GM21737 (cell line): ENCODE results near the gene RALGPS1.

ENCODE experiments used
- ATAC-seq: cut with Tn5 transposase; IDR thresholded peaks from one replicate; pipeline ENCODE4 v1.9.1; 2021; ENCODE audit warnings: mild to moderate bottlenecking, moderate library complexity; ENCODE audit not compliant: unreplicated experiment

The RALGPS1 gene

GRCh38 chr9:127020036-127020801 is 105.6 kb downstream of the RALGPS1 start:
- no peak for ATAC-seq

- no peak for ATAC-seq
Measured at GRCh38 chr9:127020802-127021078, 106.2 kb downstream of the RALGPS1 start.

- ATAC-seq = no peak
Measured at GRCh38 chr9:127021664-127022363, 107.2 kb downstream of the RALGPS1 start.

- no peak for ATAC-seq
Measured at GRCh38 chr9:127022913-127023660, 108.5 kb downstream of the RALGPS1 start.

GRCh38 chr9:127025042-127025441 is 110.5 kb downstream of the RALGPS1 start:
- ATAC-seq = no peak

- no peak for ATAC-seq
Measured at GRCh38 chr9:127027694-127028093, 113.1 kb downstream of the RALGPS1 start.

- ATAC-seq = no peak
Measured at GRCh38 chr9:127029548-127029947, 115.0 kb downstream of the RALGPS1 start.

- no peak for ATAC-seq
Measured at GRCh38 chr9:127030814-127031740, 116.5 kb downstream of the RALGPS1 start.

- no peak for ATAC-seq
Measured at GRCh38 chr9:127032256-127032655, 117.7 kb downstream of the RALGPS1 start.

- no peak for ATAC-seq
Measured at GRCh38 chr9:127033061-127033460, 118.5 kb downstream of the RALGPS1 start.

- ATAC-seq = no peak
Measured at GRCh38 chr9:127033789-127034188, 119.2 kb downstream of the RALGPS1 start.

GRCh38 chr9:127034691-127035090 is 120.1 kb downstream of the RALGPS1 start:
- no peak for ATAC-seq

- no peak for ATAC-seq
Measured at GRCh38 chr9:127035423-127035822, 120.8 kb downstream of the RALGPS1 start.

- no peak for ATAC-seq
Measured at GRCh38 chr9:127035948-127036347, 121.4 kb downstream of the RALGPS1 start.

- no peak for ATAC-seq
Measured at GRCh38 chr9:127036437-127036836, 121.9 kb downstream of the RALGPS1 start.

- no peak for ATAC-seq
Measured at GRCh38 chr9:127038531-127038930, 123.9 kb downstream of the RALGPS1 start.

GRCh38 chr9:127039492-127039891 is 124.9 kb downstream of the RALGPS1 start:
- no peak for ATAC-seq

- ATAC-seq = no peak
Measured at GRCh38 chr9:127045148-127045547, 130.6 kb downstream of the RALGPS1 start.

GRCh38 chr9:127047971-127048370 is 133.4 kb downstream of the RALGPS1 start:
- ATAC-seq = no peak

GRCh38 chr9:127049044-127049443 is 134.5 kb downstream of the RALGPS1 start:
- ATAC-seq = peak; percentile 68

- ATAC-seq = no peak
Measured at GRCh38 chr9:127049581-127049980, 135.0 kb downstream of the RALGPS1 start.
